SU-DHL-6 (cell line): ENCODE data around the gene OPN3.

ENCODE experiments used
- H2AFZ ChIP-seq: fragments of 200-600 bp; sonication (generic); 2 replicates; pipeline ENCODE4 v1.6.1; 2014; ENCODE audit warnings: low read depth, mild to moderate bottlenecking, moderate library complexity, mixed read lengths, antibody characterized with exemption, low read length; ENCODE audit not compliant: severe bottlenecking
- H3F3A ChIP-seq: fragments of 200-600 bp; shearing (Covaris generic); 2 replicates; pipeline ENCODE4 v1.6.0; 2016; ENCODE audit warnings: antibody characterized with exemption, mild to moderate bottlenecking; ENCODE audit not compliant: insufficient read depth
- H3K27ac ChIP-seq: fragments of 200-600 bp; sonication (generic); 2 replicates; pipeline ENCODE4 v1.5.1; 2016; ENCODE audit warnings: low read depth, mild to moderate bottlenecking, low read length, moderate library complexity, mixed read lengths
- H3K27me3 ChIP-seq: fragments of 200-600 bp; sonication (generic), shearing (Covaris generic); 2 replicates; pipeline ENCODE4 v1.6.0; 2014; ENCODE audit warnings: mild to moderate bottlenecking, low read length
- H3K36me3 ChIP-seq: fragments of 200-600 bp; sonication (generic); 2 replicates; pipeline ENCODE4 v1.6.1; 2014; ENCODE audit warnings: mild to moderate bottlenecking, low read length, mixed read lengths
- H3K4me2 ChIP-seq: fragments of 300-600, 200-600 bp; shearing (Covaris generic), sonication (generic); 2 replicates; pipeline ENCODE4 v1.6.0; 2014; ENCODE audit warnings: low read length, low read depth, mild to moderate bottlenecking; ENCODE audit not compliant: poor library complexity, severe bottlenecking
- H3K4me3 ChIP-seq: fragments of 200-600 bp; sonication (generic); 2 replicates; pipeline ENCODE4 v1.5.1; 2014; ENCODE audit warnings: antibody characterized with exemption, low read length, mild to moderate bottlenecking, mixed read lengths; ENCODE audit not compliant: insufficient read depth, poor library complexity, severe bottlenecking
- H3K79me2 ChIP-seq: fragments of 200-600 bp; sonication (generic); 2 replicates; pipeline ENCODE4 v1.6.1; 2014; ENCODE audit warnings: mild to moderate bottlenecking, low read length, moderate library complexity; ENCODE audit not compliant: insufficient read depth
- H3K9ac ChIP-seq: fragments of 200-600 bp; sonication (generic); 2 replicates; pipeline ENCODE4 v1.7.0; 2014; ENCODE audit warnings: mild to moderate bottlenecking, low read length
- H3K9me2 ChIP-seq: fragments of 200-600 bp; sonication (generic); replicated peaks from 2 replicates; pipeline ENCODE4 v1.6.1; 2014; ENCODE audit warnings: low read length; ENCODE audit not compliant: insufficient read depth
- H3K9me3 ChIP-seq: fragments of 200-600 bp; sonication (generic); 2 replicates; pipeline ENCODE4 v1.6.1; 2014; ENCODE audit warnings: low read length, mixed read lengths; ENCODE audit not compliant: insufficient read depth
- H4K20me1 ChIP-seq: fragments of 200-600 bp; sonication (generic); 2 replicates; pipeline ENCODE4 v1.6.1; 2014; ENCODE audit warnings: low read depth, mild to moderate bottlenecking, antibody characterized with exemption, low read length, moderate library complexity, mixed read lengths
- EZH2phosphoT487 ChIP-seq: fragments of 200-600 bp; sonication (generic), shearing (Covaris generic); conservative IDR thresholded peaks from 2 replicates; pipeline ENCODE4 v1.6.1; 2018; ENCODE audit warnings: mild to moderate bottlenecking, antibody characterized with exemption, low read length, moderate library complexity, mixed read lengths
- TF ChIP-seq, protein P1 (sequence below): fragments of 200-600 bp; sonication (generic); IDR thresholded peaks from one replicate; pipeline ENCODE4 v1.5.1; 2017; ENCODE audit warnings: antibody characterized with exemption, mild to moderate bottlenecking, low read length, moderate library complexity; ENCODE audit not compliant: insufficient read depth, poor library complexity, severe bottlenecking

OPN3 gene

DNA sequence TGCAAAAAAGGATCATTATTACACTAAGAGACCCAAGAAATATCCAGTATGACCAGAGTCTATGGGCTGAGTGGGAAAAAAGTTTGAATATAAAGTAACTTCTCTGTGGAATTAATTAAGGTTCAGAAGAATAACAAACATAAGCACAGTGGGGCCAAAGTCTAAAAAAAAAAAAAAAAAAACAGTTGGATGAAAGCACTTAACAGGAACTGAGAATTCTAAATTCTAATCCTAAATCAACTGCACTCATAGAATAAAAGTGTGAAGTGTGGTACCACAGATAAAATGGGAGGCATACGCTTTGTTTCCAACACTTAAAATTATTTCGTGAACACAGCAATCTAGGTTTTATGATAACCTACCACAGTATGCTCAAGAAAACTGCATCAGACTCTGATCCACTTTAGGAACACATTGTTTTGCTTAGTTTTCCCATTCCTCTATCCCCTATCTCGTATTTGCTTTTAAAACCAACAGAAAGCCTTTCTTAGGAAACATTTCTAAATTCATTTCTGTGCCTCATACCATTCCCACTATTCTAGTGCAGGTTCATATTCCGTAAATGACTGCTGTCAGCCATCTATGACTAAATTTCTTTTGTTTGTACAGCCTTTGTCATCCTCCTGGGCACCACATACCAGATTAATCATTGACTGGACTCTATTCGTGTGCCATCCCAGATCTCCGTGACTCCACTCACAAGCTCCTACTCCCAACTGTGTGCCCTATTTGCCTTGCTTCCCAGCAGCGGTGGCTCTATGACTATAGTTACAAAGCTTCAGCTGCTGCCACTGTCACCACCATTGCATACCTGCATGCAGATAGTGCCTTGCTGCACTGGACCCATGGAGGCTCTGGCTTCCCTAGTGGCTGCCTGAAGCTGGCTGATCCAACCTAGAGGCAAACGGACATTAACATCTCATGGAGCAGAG lies 24.9 kb downstream of the OPN3 start:
- Histone ChIP-seq H3K27me3 (no peaks in the 10 kb centered on the region), H3K79me2 (no peaks in the 10 kb centered on the region), H4K20me1 (no peaks in the 10 kb centered on the region), H2AFZ (no peak overlapping the region), H3K27ac (no peak overlapping the region), H3K9me2 (no peaks in the 10 kb centered on the region), H3K9ac (no peak overlapping the region), H3K36me3 (no peaks in the 10 kb centered on the region), H3K4me2 (no peak overlapping the region), H3K9me3 (no peaks in the 10 kb centered on the region), H3F3A (no peaks in the 10 kb centered on the region), H3K4me3 (no peak overlapping the region)
- TF ChIP-seq, protein P1, sequence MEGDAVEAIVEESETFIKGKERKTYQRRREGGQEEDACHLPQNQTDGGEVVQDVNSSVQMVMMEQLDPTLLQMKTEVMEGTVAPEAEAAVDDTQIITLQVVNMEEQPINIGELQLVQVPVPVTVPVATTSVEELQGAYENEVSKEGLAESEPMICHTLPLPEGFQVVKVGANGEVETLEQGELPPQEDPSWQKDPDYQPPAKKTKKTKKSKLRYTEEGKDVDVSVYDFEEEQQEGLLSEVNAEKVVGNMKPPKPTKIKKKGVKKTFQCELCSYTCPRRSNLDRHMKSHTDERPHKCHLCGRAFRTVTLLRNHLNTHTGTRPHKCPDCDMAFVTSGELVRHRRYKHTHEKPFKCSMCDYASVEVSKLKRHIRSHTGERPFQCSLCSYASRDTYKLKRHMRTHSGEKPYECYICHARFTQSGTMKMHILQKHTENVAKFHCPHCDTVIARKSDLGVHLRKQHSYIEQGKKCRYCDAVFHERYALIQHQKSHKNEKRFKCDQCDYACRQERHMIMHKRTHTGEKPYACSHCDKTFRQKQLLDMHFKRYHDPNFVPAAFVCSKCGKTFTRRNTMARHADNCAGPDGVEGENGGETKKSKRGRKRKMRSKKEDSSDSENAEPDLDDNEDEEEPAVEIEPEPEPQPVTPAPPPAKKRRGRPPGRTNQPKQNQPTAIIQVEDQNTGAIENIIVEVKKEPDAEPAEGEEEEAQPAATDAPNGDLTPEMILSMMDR, result no peak
- TF ChIP-seq EZH2phosphoT487, result no peak

DNA sequence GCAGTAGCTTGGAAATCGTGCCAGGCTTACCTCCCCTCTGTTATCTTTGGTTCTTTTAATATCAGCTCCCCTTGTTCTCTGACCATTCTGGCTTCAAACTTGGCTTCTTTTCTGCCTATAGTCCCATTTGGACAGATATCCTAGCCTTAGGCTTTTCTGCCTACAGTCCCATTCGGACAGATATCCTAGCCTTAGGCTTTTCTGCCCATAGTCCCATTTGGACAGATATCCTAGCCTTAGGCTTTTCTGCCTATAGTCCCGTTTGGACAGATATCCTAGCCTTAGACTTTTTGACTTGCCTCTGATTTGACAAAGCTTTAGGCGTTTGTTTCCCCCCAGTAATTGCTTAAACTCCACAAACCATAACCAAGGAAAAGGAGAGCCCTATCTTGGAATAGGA lies 25.6 kb downstream of the OPN3 start:
- Histone ChIP-seq H3K27me3 (no peaks in the 10 kb centered on the region), H3K79me2 (no peaks in the 10 kb centered on the region), H3K4me3 (no peak overlapping the region), H3F3A (no peaks in the 10 kb centered on the region), H4K20me1 (no peaks in the 10 kb centered on the region), H3K4me2 (no peak overlapping the region), H3K27ac (no peak overlapping the region), H3K9me3 (no peaks in the 10 kb centered on the region), H3K9ac (no peak overlapping the region), H3K9me2 (no peaks in the 10 kb centered on the region), H2AFZ (no peak overlapping the region), H3K36me3 (no peaks in the 10 kb centered on the region)
- TF ChIP-seq, protein P1, result no peak
- no peak for TF ChIP-seq EZH2phosphoT487

DNA sequence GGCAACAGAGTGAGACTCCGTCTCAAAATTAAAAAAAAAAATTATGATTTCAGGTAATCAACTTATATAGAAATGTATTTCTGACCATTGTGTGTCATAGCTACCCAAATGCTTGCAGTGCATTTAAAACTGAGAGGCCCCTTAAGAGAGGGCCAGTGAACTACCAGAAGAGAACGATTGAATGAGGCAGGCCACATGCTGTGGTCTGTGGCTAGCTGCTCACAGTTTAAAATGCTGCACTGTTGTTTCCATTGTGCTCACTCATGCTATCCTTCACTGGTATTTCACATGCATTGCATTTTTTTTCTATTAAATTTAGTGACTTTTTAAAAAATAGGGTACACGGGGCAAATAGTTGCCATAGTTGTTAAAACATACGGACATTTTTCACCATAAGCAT lies 26.0 kb downstream of the OPN3 start:
- no peak for TF ChIP-seq EZH2phosphoT487
- TF ChIP-seq, protein P1, result no peak
- H3K27ac ChIP-seq, result no peak overlapping the region
- H3K9me3 ChIP-seq, result no peaks in the 10 kb centered on the region
- no peak overlapping the region for H3K4me2 ChIP-seq
- H3K9me2 ChIP-seq, result no peaks in the 10 kb centered on the region
- no peaks in the 10 kb centered on the region for H3K36me3 ChIP-seq
- H3K4me3 ChIP-seq, result no peak overlapping the region
- no peak overlapping the region for H3K9ac ChIP-seq
- no peaks in the 10 kb centered on the region for H3F3A ChIP-seq
- no peak overlapping the region for H2AFZ ChIP-seq
- H3K27me3 ChIP-seq, result no peaks in the 10 kb centered on the region
- H4K20me1 ChIP-seq, result no peaks in the 10 kb centered on the region
- no peaks in the 10 kb centered on the region for H3K79me2 ChIP-seq
